ENCODE data around the gene RFPL3.

- TF ChIP-seq CTCF (IDR thresholded peaks at IDR 0.05; ENCODE audit: insufficient read depth, low read length, poor library complexity, severe bottlenecking), result no peak
- no peak for TF ChIP-seq EZH2phosphoT487 (conservative IDR thresholded peaks at IDR 0.05; ENCODE audit: low read length)
Observed at GRCh38 chr22:32327596-32328171, 30.0 kb upstream of the RFPL3 start.
